HG02588 (cell line): Measurements from ENCODE around the gene RBM25.

Experiments used
- ATAC-seq: cut with Tn5 transposase; IDR thresholded peaks from one replicate; pipeline ENCODE4 v1.9.1; 2021; ENCODE audit warnings: mild to moderate bottlenecking, moderate library complexity; ENCODE audit not compliant: unreplicated experiment

The RBM25 gene

DNA sequence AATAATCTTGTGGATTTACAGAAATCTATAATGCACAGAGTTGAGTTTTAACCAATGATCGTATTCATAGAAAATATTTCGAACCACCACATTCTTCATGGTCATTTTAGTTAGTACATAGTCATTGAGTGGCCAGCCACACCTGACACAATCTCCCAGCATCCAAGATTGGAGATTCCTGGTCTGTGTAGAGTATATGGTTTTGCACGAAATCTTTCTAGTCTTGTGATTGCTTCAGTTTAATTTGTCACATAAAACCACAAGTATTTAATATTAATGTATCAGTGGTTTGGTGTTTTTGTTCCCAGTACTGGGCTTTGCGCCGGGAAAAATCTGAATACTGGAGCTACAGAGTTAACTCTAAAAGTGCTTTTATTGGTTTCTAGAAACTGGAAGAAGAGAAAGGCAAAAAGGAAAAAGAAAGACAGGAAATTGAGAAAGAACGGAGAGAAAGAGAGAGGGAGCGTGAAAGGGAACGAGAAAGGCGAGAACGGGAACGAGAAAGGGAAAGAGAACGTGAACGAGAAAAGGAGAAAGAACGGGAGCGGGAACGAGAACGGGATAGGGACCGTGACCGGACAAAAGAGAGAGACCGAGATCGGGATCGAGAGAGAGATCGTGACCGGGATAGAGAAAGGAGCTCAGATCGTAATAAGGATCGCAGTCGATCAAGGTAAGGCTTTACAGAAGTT, 44.6 kb downstream of the RBM25 start:
- ATAC-seq: no peak

GRCh38 chr14:73105050-73105449, 46.7 kb downstream of the RBM25 start:
- ATAC-seq: no peak

DNA sequence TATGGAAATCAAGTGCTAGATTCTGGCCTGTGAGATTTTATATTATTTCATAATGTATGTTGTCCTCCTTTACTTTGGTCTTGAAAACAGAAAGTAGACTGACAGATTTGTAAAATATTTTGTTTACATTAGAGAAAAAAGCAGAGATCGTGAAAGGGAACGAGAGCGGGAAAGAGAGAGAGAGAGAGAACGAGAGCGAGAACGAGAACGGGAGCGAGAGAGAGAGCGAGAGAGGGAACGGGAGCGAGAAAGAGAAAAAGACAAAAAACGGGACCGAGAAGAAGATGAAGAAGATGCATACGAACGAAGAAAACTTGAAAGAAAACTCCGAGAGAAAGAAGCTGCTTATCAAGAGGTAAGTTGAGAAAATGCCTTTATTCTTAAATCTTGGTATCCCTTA, 47.4 kb downstream of the RBM25 start:
- no peak for ATAC-seq

DNA sequence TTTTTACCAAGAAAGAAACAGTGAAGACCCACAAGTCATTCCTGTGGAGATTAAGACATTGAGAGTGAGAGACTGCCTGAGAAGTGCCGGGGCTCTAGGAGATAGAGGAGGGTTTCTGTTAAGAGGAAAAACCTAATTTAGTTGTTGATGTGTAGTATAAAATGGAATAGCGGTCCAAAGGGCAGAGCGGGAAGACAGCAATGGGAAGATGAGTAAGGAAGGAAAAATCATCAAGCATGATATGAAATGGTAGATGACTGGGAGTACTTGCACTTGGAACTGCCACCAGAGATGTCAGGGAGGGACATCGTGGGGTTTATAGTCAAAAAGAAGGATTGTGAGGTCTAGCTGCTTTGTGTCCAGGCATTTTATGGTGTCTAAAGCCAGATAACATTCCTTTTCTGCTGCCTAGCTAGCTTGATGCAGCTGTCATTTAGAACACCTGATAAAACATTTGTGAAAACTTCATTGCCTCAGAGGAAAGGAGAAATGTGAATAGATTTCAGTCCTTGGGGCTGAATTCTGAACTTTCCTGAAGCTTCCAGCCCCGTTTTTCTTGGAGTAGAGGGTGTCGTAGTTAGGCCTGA, 57.8 kb downstream of the RBM25 start:
- no peak for ATAC-seq

GRCh38 chr14:73124180-73124894, 66.0 kb downstream of the RBM25 start:
- ATAC-seq: no peak

- no peak for ATAC-seq
Measured at GRCh38 chr14:73125169-73125588, 66.8 kb downstream of the RBM25 start.

GRCh38 chr14:73125746-73126145, 67.4 kb downstream of the RBM25 start:
- ATAC-seq: no peak

DNA sequence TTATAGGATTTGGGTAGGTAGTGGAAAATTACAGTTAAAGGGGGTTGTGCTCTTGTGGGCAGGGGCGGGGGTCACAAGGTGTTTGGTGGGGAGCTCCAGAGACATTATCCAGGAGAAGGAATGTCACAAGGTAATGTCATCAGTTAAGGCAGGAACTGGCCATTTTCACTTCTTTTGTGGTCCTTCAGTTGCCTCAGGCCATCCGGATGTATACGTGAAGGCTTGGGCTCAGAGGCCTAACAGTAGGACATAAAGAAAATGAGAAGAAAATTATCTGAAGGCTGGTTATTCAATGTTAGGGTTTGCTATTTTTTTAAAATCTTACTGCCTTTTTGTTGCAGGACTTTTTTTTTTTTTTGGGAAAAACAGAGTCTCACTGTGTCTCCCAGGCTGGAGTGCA, 75.5 kb downstream of the RBM25 start:
- ATAC-seq: no peak

DNA sequence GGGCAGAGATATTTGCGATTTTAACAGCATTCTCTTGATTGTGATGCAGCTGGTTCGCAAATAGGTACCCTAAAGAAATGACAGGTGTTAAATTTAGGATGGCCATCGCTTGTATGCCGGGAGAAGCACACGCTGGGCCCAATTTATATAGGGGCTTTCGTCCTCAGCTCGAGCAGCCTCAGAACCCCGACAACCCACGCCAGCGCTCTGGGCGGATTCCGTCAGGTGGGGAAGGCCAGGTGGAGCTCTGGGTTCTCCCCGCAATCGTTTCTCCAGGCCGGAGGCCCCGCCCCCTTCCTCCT, 77.7 kb downstream of the RBM25 start:
- ATAC-seq: no peak

DNA sequence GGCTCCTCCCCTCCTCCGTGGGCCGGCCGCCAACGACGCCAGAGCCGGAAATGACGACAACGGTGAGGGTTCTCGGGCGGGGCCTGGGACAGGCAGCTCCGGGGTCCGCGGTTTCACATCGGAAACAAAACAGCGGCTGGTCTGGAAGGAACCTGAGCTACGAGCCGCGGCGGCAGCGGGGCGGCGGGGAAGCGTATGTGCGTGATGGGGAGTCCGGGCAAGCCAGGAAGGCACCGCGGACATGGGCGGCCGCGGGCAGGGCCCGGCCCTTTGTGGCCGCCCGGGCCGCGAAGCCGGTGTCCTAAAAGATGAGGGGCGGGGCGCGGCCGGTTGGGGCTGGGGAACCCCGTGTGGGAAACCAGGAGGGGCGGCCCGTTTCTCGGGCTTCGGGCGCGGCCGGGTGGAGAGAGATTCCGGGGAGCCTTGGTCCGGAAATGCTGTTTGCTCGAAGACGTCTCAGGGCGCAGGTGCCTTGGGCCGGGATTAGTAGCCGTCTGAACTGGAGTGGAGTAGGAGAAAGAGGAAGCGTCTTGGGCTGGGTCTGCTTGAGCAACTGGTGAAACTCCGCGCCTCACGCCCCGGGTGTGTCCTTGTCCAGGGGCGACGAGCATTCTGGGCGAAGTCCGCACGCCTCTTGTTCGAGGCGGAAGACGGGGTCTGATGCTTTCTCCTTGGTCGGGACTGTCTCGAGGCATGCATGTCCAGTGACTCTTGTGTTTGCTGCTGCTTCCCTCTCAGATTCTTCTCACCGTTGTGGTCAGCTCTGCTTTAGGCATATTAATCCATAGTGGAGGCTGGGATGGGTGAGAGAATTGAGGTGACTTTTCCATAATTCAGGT, 78.3 kb downstream of the RBM25 start, which contains the start of gene PSEN1:
Gene PSEN1 (plus strand): TSS at position 121 of the 839 bp plus-strand sequence. CDS start 11,513 bp downstream, outside the sequence.
- ATAC-seq: peak; percentile 87

DNA sequence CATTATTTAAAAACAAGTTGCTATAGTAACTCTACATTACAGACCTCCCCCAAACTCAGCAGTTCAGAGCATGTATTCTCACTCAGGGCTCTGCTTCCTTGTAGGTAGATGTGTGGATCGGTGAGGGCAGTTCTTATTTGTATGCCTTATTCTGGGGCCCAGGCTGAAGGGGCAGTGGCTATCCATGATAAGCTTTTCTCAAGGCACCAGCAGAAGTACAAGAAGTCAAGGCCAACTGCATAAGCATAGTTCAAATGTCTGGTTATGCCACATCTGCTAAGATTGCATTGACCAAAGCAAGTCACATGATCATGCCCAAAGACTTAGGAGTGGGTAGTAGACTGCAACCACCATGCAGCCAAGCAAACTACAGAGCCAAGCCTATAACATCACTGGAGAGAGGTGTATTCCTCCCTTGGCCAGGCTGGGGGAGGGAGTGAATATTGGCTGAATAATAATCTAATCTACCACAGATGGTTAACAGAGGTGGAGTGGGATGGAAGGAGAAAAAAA, 82.5 kb downstream of the RBM25 start:
- ATAC-seq: no peak

DNA sequence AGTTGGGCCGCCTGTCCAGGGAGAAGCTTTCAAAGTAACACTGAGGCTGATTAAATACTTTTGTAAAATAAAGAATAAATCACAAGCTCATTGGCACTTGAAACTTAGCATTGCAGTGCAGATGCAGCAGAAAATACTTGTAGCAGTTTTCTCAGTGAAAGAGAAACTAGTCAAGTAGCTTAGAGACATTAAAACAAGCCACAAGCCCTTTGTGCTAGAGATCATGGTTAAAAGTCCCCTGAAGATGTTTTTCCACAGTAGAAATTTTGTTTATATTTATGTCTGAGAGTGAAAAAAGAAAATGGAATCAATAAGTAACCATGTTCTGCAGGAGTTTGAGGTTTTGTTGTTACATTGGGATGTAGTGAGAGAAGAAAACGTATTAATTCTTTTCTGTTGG, 83.9 kb downstream of the RBM25 start:
- ATAC-seq: no peak

DNA sequence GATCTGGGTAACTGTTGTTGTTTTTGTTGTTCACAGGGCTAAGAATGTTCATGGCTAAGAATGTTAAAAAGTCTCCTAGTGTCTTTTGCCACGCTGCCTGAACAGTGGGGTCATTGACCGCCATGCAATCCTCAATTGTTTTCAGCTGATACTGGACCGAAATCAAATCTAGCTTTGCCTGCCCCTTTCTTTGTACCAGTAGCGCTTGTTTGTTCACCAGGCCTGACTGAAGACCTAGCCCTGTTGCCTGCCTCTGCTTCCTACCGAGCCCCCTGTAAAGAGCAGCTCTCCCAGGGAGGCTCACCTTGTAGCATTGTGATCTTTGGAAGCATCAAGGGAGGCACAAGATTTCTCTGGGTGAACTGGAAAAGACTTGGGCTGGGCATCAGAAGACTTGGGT, 84.7 kb downstream of the RBM25 start:
- ATAC-seq: no peak

GRCh38 chr14:73143617-73144016, 85.3 kb downstream of the RBM25 start:
- no peak for ATAC-seq

- ATAC-seq: no peak
Measured at GRCh38 chr14:73145371-73145770, 87.0 kb downstream of the RBM25 start.

DNA sequence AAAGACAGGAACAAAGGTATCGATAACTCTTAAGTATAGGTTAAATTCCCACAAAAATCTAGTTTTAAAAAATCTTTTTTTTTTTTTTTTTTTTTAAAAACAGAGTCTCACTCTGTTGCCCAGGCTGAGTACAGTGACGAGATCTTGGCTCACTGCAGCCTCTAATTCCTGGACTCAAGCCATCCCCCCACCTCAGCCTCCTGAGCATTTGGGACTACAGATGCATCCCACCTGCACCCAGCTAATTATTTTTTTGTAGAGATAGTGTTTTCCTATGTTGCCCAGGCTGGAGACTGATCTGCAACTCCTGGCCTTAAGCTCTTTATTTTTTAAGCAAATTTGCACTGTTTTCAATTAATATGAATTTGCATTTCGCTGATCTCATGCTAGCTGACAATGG, 87.8 kb downstream of the RBM25 start:
- ATAC-seq: no peak

DNA sequence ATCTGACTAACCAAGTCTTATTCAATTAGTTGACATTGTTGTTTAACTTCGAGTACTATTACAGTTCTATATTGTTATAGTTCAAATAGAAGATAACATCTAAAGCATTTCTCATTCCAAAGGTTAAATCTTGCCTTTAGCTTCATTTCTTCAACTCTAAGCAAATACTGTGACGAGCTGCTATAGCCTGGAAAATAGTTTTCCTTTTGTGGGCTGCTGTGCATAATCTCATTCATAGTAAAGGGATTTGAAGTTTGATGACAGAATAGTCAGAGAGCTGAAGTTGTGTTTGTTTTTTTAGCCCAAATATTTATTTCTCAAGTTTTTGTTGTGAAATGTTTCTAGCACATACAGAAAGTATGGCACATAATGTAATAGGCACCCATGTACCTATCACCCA, 91.4 kb downstream of the RBM25 start:
- no peak for ATAC-seq

DNA sequence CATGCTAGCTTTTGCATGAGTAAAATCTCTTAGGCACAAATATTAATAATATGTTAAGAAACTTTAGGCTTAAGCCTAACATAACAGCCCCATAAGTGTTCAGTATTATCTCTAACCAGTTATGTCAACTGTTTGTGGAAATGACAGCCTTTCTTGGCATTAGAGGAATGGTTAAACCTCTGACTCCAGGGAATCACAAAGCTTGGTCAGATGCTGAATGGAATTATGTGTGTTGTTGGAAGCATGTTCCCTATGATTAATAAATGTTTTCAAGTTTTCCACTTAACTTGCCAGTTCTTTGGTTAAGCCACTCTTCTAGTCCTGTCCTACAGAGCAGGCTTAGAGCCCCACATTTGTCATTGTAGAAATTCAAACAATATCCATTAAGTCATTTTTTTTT, 94.9 kb downstream of the RBM25 start:
- no peak for ATAC-seq

- ATAC-seq: no peak
Measured at GRCh38 chr14:73162251-73162650, 103.9 kb downstream of the RBM25 start.

- ATAC-seq: no peak
Measured at GRCh38 chr14:73166399-73166798, 108.1 kb downstream of the RBM25 start.

DNA sequence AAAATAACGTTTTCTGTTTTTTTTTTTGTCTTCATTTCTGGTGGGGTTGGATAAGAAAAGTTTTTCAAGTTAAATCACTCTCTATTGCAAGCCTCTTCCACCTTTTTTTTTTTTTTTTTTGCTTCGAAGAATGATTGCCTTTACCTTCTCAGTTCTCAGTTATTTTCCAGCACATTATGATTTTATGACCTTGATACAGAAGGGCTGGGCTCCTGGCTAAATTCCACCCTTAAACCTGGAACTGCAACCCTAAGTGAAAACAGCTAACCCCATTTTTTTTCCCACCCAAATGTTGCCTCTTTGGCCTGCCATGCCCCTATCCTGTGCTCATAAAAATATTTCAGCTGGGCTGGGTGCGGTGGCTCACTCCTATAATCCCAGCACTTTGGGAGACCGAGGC, 109.4 kb downstream of the RBM25 start:
- ATAC-seq: no peak
